Stomach (tissue), 4 donors: Measurements from ENCODE around the gene AUTS2.

Source experiments
- EP300 ChIP-seq: sonication (generic); formaldehyde crosslinking; IDR thresholded peaks from one replicate; pipeline ENCODE4 v1.6.1; 2017; ENCODE audit warnings: antibody characterized with exemption
- POLR2A ChIP-seq, 4 donors: fragments of 450-650 bp; IDR thresholded peaks; one replicate each; pipeline ENCODE4 v1.6.1; 2016; ENCODE audit warnings: antibody characterized with exemption in 4 of 4, control low read depth in 2 of 4, mild to moderate bottlenecking in 1 of 4, moderate library complexity in 1 of 4
- POLR2AphosphoS5 ChIP-seq, 3 donors: sonication (generic); formaldehyde crosslinking; IDR thresholded peaks; one replicate each; pipeline ENCODE4 v1.6.1; 2016; ENCODE audit warnings: antibody characterized with exemption in 3 of 3
- TF ChIP-seq, protein P1 (sequence below), 7 experiments: fragments of 450-650 bp in 4 of 7; fragments of 200-600 bp in 3 of 7; sonication (generic) in 3 of 7; IDR thresholded peaks; one replicate each; pipeline ENCODE4 v1.5.1; 2016 to 2019; ENCODE audit warnings: antibody characterized with exemption in 7 of 7, control low read depth in 2 of 7, mild to moderate bottlenecking in 1 of 7

- TF ChIP-seq, protein P1, sequence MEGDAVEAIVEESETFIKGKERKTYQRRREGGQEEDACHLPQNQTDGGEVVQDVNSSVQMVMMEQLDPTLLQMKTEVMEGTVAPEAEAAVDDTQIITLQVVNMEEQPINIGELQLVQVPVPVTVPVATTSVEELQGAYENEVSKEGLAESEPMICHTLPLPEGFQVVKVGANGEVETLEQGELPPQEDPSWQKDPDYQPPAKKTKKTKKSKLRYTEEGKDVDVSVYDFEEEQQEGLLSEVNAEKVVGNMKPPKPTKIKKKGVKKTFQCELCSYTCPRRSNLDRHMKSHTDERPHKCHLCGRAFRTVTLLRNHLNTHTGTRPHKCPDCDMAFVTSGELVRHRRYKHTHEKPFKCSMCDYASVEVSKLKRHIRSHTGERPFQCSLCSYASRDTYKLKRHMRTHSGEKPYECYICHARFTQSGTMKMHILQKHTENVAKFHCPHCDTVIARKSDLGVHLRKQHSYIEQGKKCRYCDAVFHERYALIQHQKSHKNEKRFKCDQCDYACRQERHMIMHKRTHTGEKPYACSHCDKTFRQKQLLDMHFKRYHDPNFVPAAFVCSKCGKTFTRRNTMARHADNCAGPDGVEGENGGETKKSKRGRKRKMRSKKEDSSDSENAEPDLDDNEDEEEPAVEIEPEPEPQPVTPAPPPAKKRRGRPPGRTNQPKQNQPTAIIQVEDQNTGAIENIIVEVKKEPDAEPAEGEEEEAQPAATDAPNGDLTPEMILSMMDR (IDR thresholded peaks at IDR 0.05) = no peak
- TF ChIP-seq EP300 (no peak), POLR2AphosphoS5 (IDR thresholded peaks at IDR 0.05) (no peak), POLR2A (IDR thresholded peaks at IDR 0.05) (no peak)
Measured at GRCh38 chr7:69832356-69832755, 234.1 kb downstream of the AUTS2 start.
